K562 (cell line): ENCODE results near the gene ELAVL3. TPM values are rescaled to one million over a fixed set of nuclear protein-coding genes. Genes with fewer than 3 reads are reported as not detected.

Experiments
- C11orf30 ChIP-seq: fragments of 450-650 bp; IDR thresholded peaks from 2 replicates; pipeline ENCODE4 v1.6.1; 2016; ENCODE audit warnings: low read depth, mild to moderate bottlenecking
- DDX20 ChIP-seq: fragments of 450-650 bp; IDR thresholded peaks from 2 replicates; pipeline ENCODE4 v1.6.1; 2016; ENCODE audit warnings: missing genetic modification characterization, low read depth, mild to moderate bottlenecking, missing compliant biosample characterization, moderate library complexity
- E2F8 ChIP-seq: fragments of 450-650 bp; IDR thresholded peaks from 2 replicates; pipeline ENCODE4 v1.7.1; 2018; ENCODE audit warnings: mild to moderate bottlenecking, low read depth; ENCODE audit not compliant: partially characterized antibody
- HMGN3 ChIP-seq: IDR thresholded peaks from 2 replicates; pipeline ENCODE4 v1.6.1; 2011; ENCODE audit warnings: borderline replicate concordance, low read depth, mild to moderate bottlenecking, mixed read lengths, low read length; ENCODE audit not compliant: insufficient read length; ENCODE audit errors: extremely low read depth
- KDM5B ChIP-seq: fragments of 200-600 bp; sonication (generic); IDR thresholded peaks from 2 replicates; pipeline ENCODE4 v1.6.1; 2012; ENCODE audit warnings: low read depth, mild to moderate bottlenecking, moderate library complexity, low read length, control low read depth, inconsistent platforms; ENCODE audit not compliant: insufficient replicate concordance
- NCOR1 ChIP-seq: fragments of 450-650 bp; IDR thresholded peaks from 2 replicates; pipeline ENCODE4 v1.6.1; 2016; ENCODE audit warnings: mild to moderate bottlenecking, moderate library complexity
- PHB ChIP-seq: fragments of 250-450 bp; sonication (Bioruptor Pico); IDR thresholded peaks from 2 replicates; pipeline ENCODE4 v1.5.0; 2021
- PTBP1 ChIP-seq: fragments of 200-400 bp; formaldehyde crosslinking; IDR thresholded peaks from 2 replicates; pipeline ENCODE4 v1.6.1; 2017; ENCODE audit warnings: low read depth, low read length
- SIX5 ChIP-seq, 2 experiments: IDR thresholded peaks; 2 replicates each; pipeline ENCODE4 v1.6.1; 2011; ENCODE audit warnings: low read length in 2 of 2, borderline replicate concordance in 1 of 2, low read depth in 1 of 2, mild to moderate bottlenecking in 1 of 2, moderate library complexity in 1 of 2; ENCODE audit not compliant: insufficient read depth in 1 of 2
- TFE3 ChIP-seq: fragments of 450-650 bp; formaldehyde crosslinking; IDR thresholded peaks from 2 replicates; pipeline ENCODE4 v1.4.0; 2020; ENCODE audit warnings: mild to moderate bottlenecking, mixed read lengths
- THAP12 ChIP-seq: fragments of 250-450 bp; sonication (Bioruptor Pico); IDR thresholded peaks from 2 replicates; pipeline ENCODE4 v1.9.0; 2021; ENCODE audit warnings: mild to moderate bottlenecking, inconsistent platforms
- WHSC1 ChIP-seq: IDR thresholded peaks from one replicate; pipeline ENCODE4 v1.6.1; 2012; ENCODE audit warnings: low read length, control low read depth, inconsistent platforms
- ZBTB12 ChIP-seq: fragments of 250-450 bp; sonication (Bioruptor Pico); IDR thresholded peaks from 2 replicates; pipeline ENCODE4 v1.4.0; 2020
- ZNF263 ChIP-seq: sonication (generic); formaldehyde crosslinking; IDR thresholded peaks from 2 replicates; pipeline ENCODE4 v1.8.0; 2022; ENCODE audit warnings: mild to moderate bottlenecking, missing genetic modification reagents, borderline replicate concordance
- ZNF431 ChIP-seq: sonication (generic); formaldehyde crosslinking; IDR thresholded peaks from 2 replicates; pipeline ENCODE4 v1.8.0; 2022; ENCODE audit warnings: mild to moderate bottlenecking, missing genetic modification reagents
- polyA plus RNA-seq, 8 experiments: library from polyadenylated mRNA; depleted of rRNA in 4 of 8; stranded (reverse) in 5 of 8; unstranded in 3 of 8; fragments of >200 nt; fragmentation: Nextera tagmentation in 2 of 8; fragmentation: Illumina TruSeq in 1 of 8; extraction: Ambion mirVana in 2 of 8; extraction: Trizol in 1 of 8; gene quantifications; 2 replicates each; pipeline versions ENCODE4 v1.2.1 to v1.2.3, GENCODE V29; 2011 to 2014; ENCODE audit warnings: inconsistent platforms in 1 of 8, missing spikeins in 1 of 8
- total RNA-seq, 7 experiments: library from RNA; depleted of rRNA in 6 of 7; stranded (reverse); fragments of >200 nt in 6 of 7; fragmentation: Illumina TruSeq in 2 of 7; extraction: Trizol in 2 of 7; gene quantifications; 2 replicates each; pipeline versions ENCODE4 v1.2.1 to v1.2.3, GENCODE V29; 2011 to 2021; ENCODE audit warnings: low replicate concordance in 1 of 7

The ELAVL3 gene
- total and polyA plus RNA-seq, 9 of the 15 experiments (the other 6 are each of a cell fraction or from before 2014, with no cell fraction given) = not detected

GRCh38 chr19:11505504-11506100 is 24.8 kb upstream of the ELAVL3 start, which contains the start of gene ZNF653 (continued):
- peak; percentile 47 for TF ChIP-seq E2F8
- no peak for TF ChIP-seq TFE3 (CRISPR knock-in tag)
- 0 out of 2 replicates have a peak, but pooled peaks have one; percentile 38 for TF ChIP-seq PTBP1
- peak in 1 of 2 experiments; percentile 47; a peak in 2 of 4 replicates for TF ChIP-seq SIX5 (IDR thresholded peaks at IDR 0.05; ENCODE audit: borderline replicate concordance in 1 of 2, insufficient read depth in 1 of 2, low read depth in 1 of 2, low read length in 2 of 2)
- TF ChIP-seq NCOR1 = no peak
- TF ChIP-seq KDM5B = peak; percentile 58
- peak; percentile 90 for TF ChIP-seq ZBTB12 (CRISPR knock-in tag)
- TF ChIP-seq THAP12 = peak; percentile 74
- no peak for TF ChIP-seq PHB (CRISPR knock-in tag)
- peak; percentile 14 for TF ChIP-seq HMGN3
- peak; percentile 61 for TF ChIP-seq C11orf30
- no peak for TF ChIP-seq DDX20 (tag)
- TF ChIP-seq WHSC1 = no peak
- peak; percentile 57 for TF ChIP-seq ZNF431 (CRISPR knock-in tag)
- TF ChIP-seq ZNF263 (CRISPR knock-in tag) = peak; percentile 74
